ENCODE measurements around the gene ODAD3. TPM values are rescaled to one million over a fixed set of nuclear protein-coding genes. Genes with fewer than 3 reads are reported as not detected.

ODAD3 gene
- total RNA-seq, 1 donor = under 0.01 TPM

GRCh38 chr19:11422163-11423065, 12.5 kb downstream of the ODAD3 start:
- Histone ChIP-seq H3K4me3 (ENCODE audit: insufficient read depth, low read length) (peak overlapping the region; percentile 37), H4K20me1 (ENCODE audit: insufficient read depth, low read length) (no peaks in the 10 kb centered on the region), H3K4me2 (ENCODE audit: insufficient read depth, low read length) (peak overlapping the region; percentile 67), H3K79me2 (ENCODE audit: insufficient read depth, low read length) (no peaks in the 10 kb centered on the region), H3K9me3 (ENCODE audit: low read depth, low read length) (no peaks in the 10 kb centered on the region), H3K36me3 (ENCODE audit: insufficient read depth, low read length) (no peaks in the 10 kb centered on the region), H2AFZ (ENCODE audit: low read length) (no peak overlapping the region), H3K27me3 (ENCODE audit: insufficient read depth, low read length) (peaks cover 14% of the 10 kb centered on the region), H3K4me1 (ENCODE audit: insufficient read depth, low read length) (peaks cover 7% of the 10 kb centered on the region), H3K27ac (ENCODE audit: low read depth, low read length) (no peak overlapping the region)
- TF ChIP-seq CTCF (IDR thresholded peaks at IDR 0.05; ENCODE audit: extremely low read depth, low read depth, low read length) = no peak
- DNase-seq (ENCODE audit: insufficient read length, low spot score, missing footprints) = peak; percentile 92

GRCh38 chr19:11421371-11422098, 13.4 kb downstream of the ODAD3 start:
- H3K9me3 ChIP-seq (ENCODE audit: low read depth, low read length) = no peaks in the 10 kb centered on the region
- no peaks in the 10 kb centered on the region for H4K20me1 ChIP-seq (ENCODE audit: insufficient read depth, low read length)
- peak; percentile 93 for DNase-seq (ENCODE audit: insufficient read length, low spot score, missing footprints)
- H3K4me3 ChIP-seq (ENCODE audit: insufficient read depth, low read length) = no peak overlapping the region
- no peak overlapping the region for H3K27ac ChIP-seq (ENCODE audit: low read depth, low read length)
- no peaks in the 10 kb centered on the region for H3K79me2 ChIP-seq (ENCODE audit: insufficient read depth, low read length)
- no peaks in the 10 kb centered on the region for H3K36me3 ChIP-seq (ENCODE audit: insufficient read depth, low read length)
- no peak overlapping the region for H2AFZ ChIP-seq (ENCODE audit: low read length)
- H3K4me2 ChIP-seq (ENCODE audit: insufficient read depth, low read length) = peak overlapping the region; percentile 77
- peaks cover 14% of the 10 kb centered on the region for H3K27me3 ChIP-seq (ENCODE audit: insufficient read depth, low read length)
- no peak for TF ChIP-seq CTCF (IDR thresholded peaks at IDR 0.05; ENCODE audit: extremely low read depth, low read depth, low read length)
- peaks cover 7% of the 10 kb centered on the region for H3K4me1 ChIP-seq (ENCODE audit: insufficient read depth, low read length)

- no peaks in the 10 kb centered on the region for H4K20me1 ChIP-seq (ENCODE audit: insufficient read depth, low read length)
- H3K4me3 ChIP-seq (ENCODE audit: insufficient read depth, low read length) = peak overlapping the region; percentile 61
- no peaks in the 10 kb centered on the region for H3K9me3 ChIP-seq (ENCODE audit: low read depth, low read length)
- H3K79me2 ChIP-seq (ENCODE audit: insufficient read depth, low read length) = no peaks in the 10 kb centered on the region
- peak overlapping the region; percentile 77 for H2AFZ ChIP-seq (ENCODE audit: low read length)
- no peak for TF ChIP-seq CTCF (IDR thresholded peaks at IDR 0.05; ENCODE audit: extremely low read depth, low read depth, low read length)
- H3K27ac ChIP-seq (ENCODE audit: low read depth, low read length) = no peak overlapping the region
- peaks cover 14% of the 10 kb centered on the region for H3K27me3 ChIP-seq (ENCODE audit: insufficient read depth, low read length)
- no peaks in the 10 kb centered on the region for H3K36me3 ChIP-seq (ENCODE audit: insufficient read depth, low read length)
- H3K4me1 ChIP-seq (ENCODE audit: insufficient read depth, low read length) = peaks cover 7% of the 10 kb centered on the region
- DNase-seq (ENCODE audit: insufficient read length, low spot score, missing footprints) = peak; percentile 91
- peak overlapping the region; percentile 77 for H3K4me2 ChIP-seq (ENCODE audit: insufficient read depth, low read length)
Measured at GRCh38 chr19:11420429-11421370, 14.2 kb downstream of the ODAD3 start.
